Caco-2 (cell line): ENCODE data around the gene APC2. TPM values are rescaled to one million over a fixed set of nuclear protein-coding genes. Genes with fewer than 3 reads are reported as not detected.

ENCODE experiments used
- BruUV-seq: library from RNA; stranded (reverse); fragments of 400-500 nt; replicated peaks from 2 replicates; lab custom pipeline; 2021; lab: Mats Ljungman, UMichigan
- CTCF ChIA-PET: fragments of 300-600 bp; sonication (Branson Sonifier 250); formaldehyde crosslinking; loops from one replicate; lab custom pipeline; 2022; ENCODE audit warnings: antibody characterized with exemption; lab: Charles Lee
- POLR2A ChIA-PET: fragments of 300-600 bp; sonication (Branson Sonifier 250); formaldehyde crosslinking; loops from one replicate; lab custom pipeline; 2022; ENCODE audit warnings: antibody characterized with exemption; lab: Charles Lee
- DNase-seq, 2 experiments: peaks; one replicate each; pipeline versions ENCODE4 v3.0.0 to v3.0.0-alpha.2; 2020 to 2022
- H3K27me3 ChIP-seq: replicated peaks from 2 replicates; pipeline ENCODE4 v1.6.0; 2011; ENCODE audit warnings: low read length; ENCODE audit not compliant: control insufficient read depth, insufficient read depth
- H3K36me3 ChIP-seq: 2 replicates; pipeline ENCODE4 v1.5.1; 2011; ENCODE audit warnings: low read length; ENCODE audit not compliant: control insufficient read depth, insufficient read depth
- H3K4me1 ChIP-seq: fragments of 250-450 bp; sonication (Bioruptor Pico); 2 replicates; pipeline ENCODE4 v1.5.1; 2020; ENCODE audit warnings: mild to moderate bottlenecking
- H3K4me3 ChIP-seq: 2 replicates; pipeline ENCODE4 v1.5.1; 2011; ENCODE audit warnings: low read depth, mild to moderate bottlenecking, control low read depth, low read length
- H3K9me3 ChIP-seq: fragments of 250-450 bp; sonication (Bioruptor Pico); 2 replicates; pipeline ENCODE4 v1.5.1; 2020; ENCODE audit warnings: mild to moderate bottlenecking, moderate library complexity
- H3K27ac Mint-ChIP-seq: one replicate; pipeline ENCODE4 v1.8.0; 2022; ENCODE audit warnings: mixed read lengths; ENCODE audit not compliant: unreplicated experiment
- H3K27me3 Mint-ChIP-seq: one replicate; pipeline ENCODE4 v1.8.0; 2022; ENCODE audit warnings: mixed read lengths; ENCODE audit not compliant: insufficient read depth, unreplicated experiment
- H3K36me3 Mint-ChIP-seq: one replicate; pipeline ENCODE4 v1.8.0; 2022; ENCODE audit warnings: mild to moderate bottlenecking, mixed read lengths; ENCODE audit not compliant: insufficient read depth, unreplicated experiment
- H3K4me1 Mint-ChIP-seq: one replicate; pipeline ENCODE4 v1.8.0; 2022; ENCODE audit warnings: low read depth, mixed read lengths; ENCODE audit not compliant: unreplicated experiment
- H3K4me3 Mint-ChIP-seq: one replicate; pipeline ENCODE4 v1.8.0; 2022; ENCODE audit warnings: mild to moderate bottlenecking, moderate library complexity, mixed read lengths; ENCODE audit not compliant: unreplicated experiment
- H3K9me3 Mint-ChIP-seq: one replicate; pipeline ENCODE4 v1.8.0; 2022; ENCODE audit warnings: mixed read lengths; ENCODE audit not compliant: unreplicated experiment
- CTCF ChIP-seq, 2 experiments: fragments of 200-600 bp in 1 of 2; IDR thresholded peaks; 1 replicate in 1 of 2; 2 replicates in 1 of 2; pipeline versions ENCODE4 v1.5.1 to v1.8.0; 2011 to 2022; ENCODE audit warnings: antibody characterized with exemption in 1 of 2, control low read depth in 1 of 2, inconsistent platforms in 1 of 2, low read depth in 1 of 2, low read length in 1 of 2, mild to moderate bottlenecking in 1 of 2, moderate library complexity in 1 of 2; ENCODE audit not compliant: insufficient read depth in 1 of 2, severe bottlenecking in 1 of 2, unreplicated experiment in 1 of 2
- intact Hi-C: fragments of 100-400 bp; cut with micrococcal nuclease; formaldehyde crosslinking; loops from one replicate; pipeline ENCODE4 v1.10.0; 2022; ENCODE audit not compliant: unreplicated experiment
- total RNA-seq: library from RNA; stranded (reverse); gene quantifications from 2 replicates; pipeline ENCODE4 v1.2.3, GENCODE V29; 2022

APC2 gene
- total RNA-seq, 1 experiment from 2014 or later = 9.5 TPM

DNA sequence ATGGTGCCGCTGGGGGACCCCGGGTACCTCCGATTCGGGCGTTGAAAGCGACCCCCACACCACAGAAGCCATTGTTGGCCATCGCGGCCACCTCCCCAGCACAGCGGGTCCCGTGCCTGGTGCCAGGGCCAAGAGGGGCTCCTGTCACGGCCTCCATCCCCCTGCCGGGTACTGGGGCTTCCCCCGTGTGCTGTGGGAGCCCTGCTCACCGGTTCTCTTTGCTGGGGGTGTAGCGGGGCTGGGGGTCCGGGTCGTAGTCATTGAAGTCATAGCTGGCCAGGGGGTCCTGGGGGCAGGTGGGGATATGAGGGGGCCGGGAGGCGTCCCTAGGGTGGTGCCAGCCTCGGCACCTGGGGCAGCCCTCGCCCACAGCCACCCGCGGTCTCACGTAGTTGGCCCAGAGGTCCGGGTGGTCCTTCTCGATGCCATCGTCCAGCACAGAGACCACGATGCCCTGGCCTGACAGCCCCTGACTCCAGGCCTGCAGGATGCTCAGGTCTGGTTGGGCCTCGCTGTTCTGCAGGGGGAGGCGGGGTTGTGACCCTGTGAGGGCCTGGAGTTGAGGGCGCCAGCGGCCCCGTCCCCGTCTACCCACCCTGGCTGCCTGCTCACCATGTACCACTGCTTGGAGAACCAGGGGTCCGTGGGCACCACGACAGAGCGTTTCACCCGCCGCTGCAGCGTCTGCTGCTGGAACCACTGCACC, 37.8 kb downstream of the APC2 start:
- DNase-seq = no peak
- Histone ChIP-seq H3K4me3 (no peak overlapping the region), H3K27me3 (no peaks in the 10 kb centered on the region), H3K36me3 (no peaks in the 10 kb centered on the region), H3K4me1 (peaks cover 20% of the 10 kb centered on the region), H3K9me3 (no peaks in the 10 kb centered on the region)
- peaks cover 12% of the 10 kb centered on the region for H3K4me1 Mint-ChIP-seq
- no peak overlapping the region for H3K4me3 Mint-ChIP-seq
- no peaks in the 10 kb centered on the region for H3K27me3 Mint-ChIP-seq
- peaks cover 13% of the 10 kb centered on the region for H3K36me3 Mint-ChIP-seq
- ChIA-PET CTCF (no interaction called here), POLR2A (no interaction called here)
- intact Hi-C loops = no loop called here
- no peaks in the 10 kb centered on the region for H3K9me3 Mint-ChIP-seq
- BruUV-seq = no TSS peak
- no peak for TF ChIP-seq CTCF (IDR thresholded peaks at IDR 0.05; ENCODE audit: insufficient read depth in 1 of 2, low read depth in 1 of 2, low read length in 1 of 2, severe bottlenecking in 1 of 2, unreplicated experiment in 1 of 2)
- H3K27ac Mint-ChIP-seq = no peak overlapping the region

DNA sequence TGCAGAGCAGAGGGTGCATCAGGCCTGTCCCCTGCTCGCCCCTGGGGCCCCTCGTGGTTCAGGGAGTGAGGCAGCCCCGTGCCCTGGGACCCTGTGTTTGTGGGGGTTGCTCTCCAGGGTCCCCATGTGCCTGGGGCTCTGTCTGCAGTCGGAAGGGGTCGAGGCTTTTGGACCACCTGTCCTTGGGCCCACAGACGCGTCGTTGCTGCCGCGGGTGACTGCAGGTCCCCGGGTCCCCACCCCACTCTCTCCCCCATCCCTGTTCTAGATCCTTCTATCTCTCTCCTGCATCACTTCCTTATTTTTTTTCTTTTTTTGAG, 38.3 kb downstream of the APC2 start:
- no peaks in the 10 kb centered on the region for H3K9me3 ChIP-seq
- Mint-ChIP-seq H3K4me1 (peaks cover 17% of the 10 kb centered on the region), H3K36me3 (peaks cover 13% of the 10 kb centered on the region), H3K27me3 (no peaks in the 10 kb centered on the region), H3K9me3 (no peaks in the 10 kb centered on the region), H3K4me3 (no peak overlapping the region), H3K27ac (no peak overlapping the region)
- peaks cover 25% of the 10 kb centered on the region for H3K4me1 ChIP-seq
- CTCF ChIA-PET = no interaction called here
- no peak for DNase-seq
- no peaks in the 10 kb centered on the region for H3K36me3 ChIP-seq
- no TSS peak for BruUV-seq
- POLR2A ChIA-PET = no interaction called here
- no peaks in the 10 kb centered on the region for H3K27me3 ChIP-seq
- intact Hi-C loops = no loop called here
- no peak overlapping the region for H3K4me3 ChIP-seq
- no peak for TF ChIP-seq CTCF (IDR thresholded peaks at IDR 0.05; ENCODE audit: insufficient read depth in 1 of 2, low read depth in 1 of 2, low read length in 1 of 2, severe bottlenecking in 1 of 2, unreplicated experiment in 1 of 2)

- peaks cover 21% of the 10 kb centered on the region for H3K4me1 Mint-ChIP-seq
- H3K4me1 ChIP-seq = peaks cover 37% of the 10 kb centered on the region
- TF ChIP-seq CTCF (IDR thresholded peaks at IDR 0.05; ENCODE audit: insufficient read depth in 1 of 2, low read depth in 1 of 2, low read length in 1 of 2, severe bottlenecking in 1 of 2, unreplicated experiment in 1 of 2) = no peak
- POLR2A ChIA-PET = no interaction called here
- no TSS peak for BruUV-seq
- no peaks in the 10 kb centered on the region for H3K36me3 ChIP-seq
- no peaks in the 10 kb centered on the region for H3K27me3 Mint-ChIP-seq
- no peaks in the 10 kb centered on the region for H3K27me3 ChIP-seq
- CTCF ChIA-PET = no interaction called here
- no peak for DNase-seq
- peak overlapping the region; percentile 64 for H3K4me3 ChIP-seq
- peaks cover 13% of the 10 kb centered on the region for H3K36me3 Mint-ChIP-seq
- no peaks in the 10 kb centered on the region for H3K9me3 Mint-ChIP-seq
- H3K9me3 ChIP-seq = no peaks in the 10 kb centered on the region
- intact Hi-C loops = loop anchor here (2.0 kb wide), 1 partner anchor 23 kb away; the partner anchor contains the start of gene ADAMTSL5
- peak overlapping the region; percentile 89 for H3K4me3 Mint-ChIP-seq
- H3K27ac Mint-ChIP-seq = no peak overlapping the region
Measured at GRCh38 chr19:1489463-1490310, 39.8 kb downstream of the APC2 start.
